PC-3 (cell line): ENCODE measurements around the gene GPBP1. TPM values are rescaled to one million over a fixed set of nuclear protein-coding genes. Genes with fewer than 3 reads are reported as not detected.

Source experiments
- ATAC-seq: fragments of 200-7000 bp; cut with Tn5 transposase; 2 replicates; pipeline ENCODE4 v1.9.1; 2020; ENCODE audit warnings: mild to moderate bottlenecking, moderate library complexity
- BruUV-seq: library from RNA; stranded (reverse); fragments of 400-500 nt; replicated peaks from 2 replicates; lab custom pipeline; 2021; lab: Mats Ljungman, UMichigan
- CTCF ChIA-PET: fragments of 300-600 bp; sonication (Branson Sonifier 250); formaldehyde crosslinking; loops from one replicate; lab custom pipeline; 2022; ENCODE audit warnings: antibody characterized with exemption; lab: Charles Lee
- POLR2A ChIA-PET: fragments of 300-600 bp; sonication (Branson Sonifier 250); formaldehyde crosslinking; loops from one replicate; lab custom pipeline; 2022; ENCODE audit warnings: antibody characterized with exemption; ENCODE audit not compliant: unreplicated experiment; lab: Charles Lee
- DNase-seq: peaks from one replicate; pipeline ENCODE4 v3.0.0-alpha.2; 2015
- H2AFZ ChIP-seq: fragments of 300-600 bp; sonication (generic); 2 replicates; pipeline ENCODE4 v1.6.0; 2016; ENCODE audit warnings: antibody characterized with exemption, low read length
- H3F3A ChIP-seq: fragments of 300-600 bp; sonication (generic); one replicate; pipeline ENCODE4 v1.6.0; 2017; ENCODE audit warnings: antibody characterized with exemption, low read length, control low read depth, mild to moderate bottlenecking; ENCODE audit not compliant: unreplicated experiment
- H3K27ac ChIP-seq: fragments of 300-600 bp; sonication (generic); 2 replicates; pipeline ENCODE4 v1.5.1; 2016; ENCODE audit warnings: mild to moderate bottlenecking, low read length
- H3K27me3 ChIP-seq: fragments of 300-600 bp; sonication (generic); 2 replicates; pipeline ENCODE4 v1.6.1; 2016; ENCODE audit warnings: low read length, mixed read lengths
- H3K36me3 ChIP-seq: fragments of 300-600 bp; sonication (generic); 2 replicates; pipeline ENCODE4 v1.6.1; 2016; ENCODE audit warnings: low read depth, mixed run types, low read length, mixed read lengths
- H3K4me1 ChIP-seq: fragments of 300-600 bp; sonication (generic); 2 replicates; pipeline ENCODE4 v1.5.1; 2016; ENCODE audit warnings: low read length; ENCODE audit not compliant: insufficient read depth
- H3K4me2 ChIP-seq: fragments of 300-600 bp; sonication (generic); 2 replicates; pipeline ENCODE4 v1.6.0; 2016; ENCODE audit warnings: low read length
- H3K4me3 ChIP-seq: fragments of 300-600 bp; sonication (generic); 2 replicates; pipeline ENCODE4 v1.5.1; 2016; ENCODE audit warnings: mild to moderate bottlenecking, low read length, mixed read lengths
- H3K79me2 ChIP-seq: fragments of 300-600 bp; sonication (generic); 2 replicates; pipeline ENCODE4 v1.6.1; 2017; ENCODE audit warnings: low read length, mixed read lengths
- H3K9ac ChIP-seq: fragments of 300-600 bp; sonication (generic); 2 replicates; pipeline ENCODE4 v1.6.0; 2016; ENCODE audit warnings: mild to moderate bottlenecking, low read length
- H3K9me2 ChIP-seq: fragments of 300-600 bp; sonication (generic); replicated peaks from 2 replicates; pipeline ENCODE4 v1.6.1; 2016; ENCODE audit warnings: mixed run types, low read length, mixed read lengths
- H3K9me3 ChIP-seq: fragments of 300-600 bp; sonication (generic); 2 replicates; pipeline ENCODE4 v1.6.1; 2016; ENCODE audit warnings: low read length, mixed read lengths
- H4K20me1 ChIP-seq: fragments of 300-600 bp; sonication (generic); 2 replicates; pipeline ENCODE4 v1.6.1; 2016; ENCODE audit warnings: low read length, mixed read lengths
- CTCF ChIP-seq: fragments of 300-600 bp; sonication (generic); conservative IDR thresholded peaks from 2 replicates; pipeline ENCODE4 v1.5.1; 2017; ENCODE audit warnings: antibody characterized with exemption, low read depth, mild to moderate bottlenecking, low read length
- EZH2 ChIP-seq: fragments of 300-600 bp; sonication (generic); IDR thresholded peaks from one replicate; pipeline ENCODE4 v1.6.1; 2017; ENCODE audit warnings: antibody characterized with exemption, mild to moderate bottlenecking, low read length; ENCODE audit not compliant: unreplicated experiment
- EZH2phosphoT487 ChIP-seq: fragments of 300-600 bp; sonication (generic); IDR thresholded peaks from 2 replicates; pipeline ENCODE4 v1.6.1; 2018; ENCODE audit warnings: mild to moderate bottlenecking, antibody characterized with exemption, low read length, borderline replicate concordance
- intact Hi-C: fragments of 100-400 bp; cut with micrococcal nuclease; formaldehyde crosslinking; loops from 2 replicates; pipeline ENCODE4 v1.9.0; 2023
- total RNA-seq: library from RNA; depleted of rRNA; stranded (reverse); fragments of >200 nt; gene quantifications from 2 replicates; pipeline ENCODE4 v1.2.3, GENCODE V29; 2014

GPBP1 gene
- total RNA-seq, 1 experiment from 2014 or later: 31.8 TPM

DNA sequence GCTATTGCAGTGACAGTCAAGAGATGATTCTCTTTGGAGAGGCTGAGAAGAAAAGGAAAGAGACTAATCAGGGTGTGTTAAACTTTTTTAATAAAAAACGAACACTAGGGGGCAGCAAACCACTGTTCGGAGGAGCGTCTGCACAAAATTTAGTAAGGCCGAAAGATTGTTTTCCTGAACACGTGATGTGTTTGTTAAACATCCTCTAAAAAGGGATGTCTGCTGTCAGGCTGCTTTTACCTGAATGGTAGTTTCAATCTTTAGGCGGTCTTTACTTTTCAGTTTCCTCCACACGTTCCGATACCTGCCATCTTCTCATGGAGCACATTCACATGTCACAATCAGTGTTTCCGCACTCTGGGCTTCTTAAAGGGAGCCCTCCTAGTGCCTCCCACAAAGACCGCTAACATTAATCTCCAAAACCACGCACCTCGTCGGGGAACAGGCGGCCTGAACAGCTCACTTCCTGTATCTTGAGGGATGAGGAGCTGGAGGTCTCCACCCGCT lies 125.2 kb downstream of the GPBP1 start:
- Histone ChIP-seq H3K4me2 (peak overlapping the region; percentile 66), H3K4me1 (peaks cover 20% of the 10 kb centered on the region), H3K4me3 (0 out of 2 replicates have a peak overlapping the region, but pooled peaks have one; percentile 29), H3K9ac (peak overlapping the region; percentile 29; the same call in 1 of the 2 replicates), H3K36me3 (no peaks in the 10 kb centered on the region; the same call in 1 of the 2 replicates), H4K20me1 (no peaks in the 10 kb centered on the region), H3K9me3 (no peaks in the 10 kb centered on the region), H3K9me2 (no peaks in the 10 kb centered on the region), H3K79me2 (no peaks in the 10 kb centered on the region), H3K27ac (peak overlapping the region; percentile 28), H3F3A (no peaks in the 10 kb centered on the region), H2AFZ (peak overlapping the region; percentile 66), H3K27me3 (no peaks in the 10 kb centered on the region)
- CTCF ChIA-PET: no interaction called here
- TF ChIP-seq EZH2phosphoT487: no peak
- peak; percentile 62 for TF ChIP-seq CTCF
- ATAC-seq (peak; percentile 64), DNase-seq (peak; percentile 82)
- POLR2A ChIA-PET: no interaction called here
- no TSS peak for BruUV-seq
- intact Hi-C loops: loop anchor here (1.0 to 5.0 kb wide), 10 partner anchors 36 to 588 kb away; no protein-coding TSS in a partner anchor

- H3K9me3 ChIP-seq: no peaks in the 10 kb centered on the region
- DNase-seq: no peak
- no peaks in the 10 kb centered on the region for H4K20me1 ChIP-seq
- ChIA-PET CTCF (no interaction called here), POLR2A (no interaction called here)
- H3K4me2 ChIP-seq: no peak overlapping the region
- H3K79me2 ChIP-seq: no peaks in the 10 kb centered on the region
- TF ChIP-seq CTCF: no peak
- intact Hi-C loops: loop anchor here (1.0 to 5.0 kb wide), 9 partner anchors 35 to 587 kb away; no protein-coding TSS in a partner anchor
- H3K4me1 ChIP-seq: peaks cover 20% of the 10 kb centered on the region
- H3K9me2 ChIP-seq: no peaks in the 10 kb centered on the region
- H3F3A ChIP-seq: no peaks in the 10 kb centered on the region
- H3K36me3 ChIP-seq: no peaks in the 10 kb centered on the region; the same call in 1 of the 2 replicates
- H3K9ac ChIP-seq: no peak overlapping the region
- H3K27ac ChIP-seq: no peak overlapping the region
- no TSS peak for BruUV-seq
- no peak overlapping the region for H2AFZ ChIP-seq
- no peak overlapping the region for H3K4me3 ChIP-seq
- H3K27me3 ChIP-seq: no peaks in the 10 kb centered on the region
- ATAC-seq: no peak
Observed at GRCh38 chr5:57299986-57300385, 126.1 kb downstream of the GPBP1 start.

- no TSS peak for BruUV-seq
- ATAC-seq (peak; percentile 39), DNase-seq (peak; percentile 86)
- Histone ChIP-seq H3K4me3 (no peak overlapping the region), H3K27ac (no peak overlapping the region; the same call in 1 of the 2 replicates), H3K9ac (no peak overlapping the region; the same call in 1 of the 2 replicates), H3F3A (no peaks in the 10 kb centered on the region), H4K20me1 (no peaks in the 10 kb centered on the region), H3K27me3 (no peaks in the 10 kb centered on the region), H2AFZ (no peak overlapping the region), H3K4me2 (no peak overlapping the region), H3K79me2 (no peaks in the 10 kb centered on the region), H3K9me2 (no peaks in the 10 kb centered on the region), H3K4me1 (peaks cover 20% of the 10 kb centered on the region), H3K36me3 (no peaks in the 10 kb centered on the region; the same call in 1 of the 2 replicates), H3K9me3 (no peaks in the 10 kb centered on the region)
- POLR2A ChIA-PET: no interaction called here
- TF ChIP-seq EZH2: no peak
- TF ChIP-seq EZH2phosphoT487: no peak
- peak; percentile 53; the same call in 1 of the 2 replicates for TF ChIP-seq CTCF
- CTCF ChIA-PET: no interaction called here
- intact Hi-C loops: no loop called here
Observed at GRCh38 chr5:57302164-57302563, 128.3 kb downstream of the GPBP1 start.
